Right hindlimb (tissue), 1 donor: ENCODE measurements around the gene EPG5.

Source experiments
- DNase-seq: peaks from one replicate; pipeline ENCODE4 v3.0.0-alpha.2; 2018

EPG5 gene

GRCh38 chr18:45910405-45911023 lies 56.6 kb downstream of the EPG5 start:
- DNase-seq, result peak; percentile 43

- DNase-seq, result no peak
These were observed 65.4 kb downstream of the EPG5 start for GRCh38 chr18:45901654-45902210.

GRCh38 chr18:45900623-45901022 lies 66.5 kb downstream of the EPG5 start:
- no peak for DNase-seq

- DNase-seq, result no peak
These were observed 70.1 kb downstream of the EPG5 start for GRCh38 chr18:45896991-45897390.

GRCh38 chr18:45896452-45896851 lies 70.7 kb downstream of the EPG5 start:
- DNase-seq, result no peak

GRCh38 chr18:45895339-45895738 lies 71.8 kb downstream of the EPG5 start:
- DNase-seq, result no peak

- DNase-seq, result no peak
These were observed 72.3 kb downstream of the EPG5 start for GRCh38 chr18:45894818-45895217.

- no peak for DNase-seq
These were observed 75.3 kb downstream of the EPG5 start for GRCh38 chr18:45891806-45892205.

- DNase-seq, result no peak
These were observed 76.5 kb downstream of the EPG5 start for GRCh38 chr18:45890606-45891005.

GRCh38 chr18:45889419-45890064 lies 77.6 kb downstream of the EPG5 start:
- DNase-seq, result no peak

- no peak for DNase-seq
These were observed 79.5 kb downstream of the EPG5 start for GRCh38 chr18:45887585-45887984.

- DNase-seq, result no peak
These were observed 86.1 kb downstream of the EPG5 start for GRCh38 chr18:45880876-45881558.

- DNase-seq, result peak; percentile 79
These were observed 87.2 kb downstream of the EPG5 start for GRCh38 chr18:45879681-45880655.

- no peak for DNase-seq
These were observed 89.7 kb downstream of the EPG5 start for GRCh38 chr18:45877403-45877802.

GRCh38 chr18:45876161-45876560 lies 91.0 kb downstream of the EPG5 start:
- DNase-seq, result no peak

- no peak for DNase-seq
These were observed 92.5 kb downstream of the EPG5 start for GRCh38 chr18:45874491-45875184.

GRCh38 chr18:45871431-45872084 lies 95.6 kb downstream of the EPG5 start:
- no peak for DNase-seq

GRCh38 chr18:45870419-45870818 lies 96.7 kb downstream of the EPG5 start:
- no peak for DNase-seq

- no peak for DNase-seq
These were observed 101.7 kb downstream of the EPG5 start for GRCh38 chr18:45865466-45865865.

- no peak for DNase-seq
These were observed 103.0 kb downstream of the EPG5 start for GRCh38 chr18:45864081-45864480.

GRCh38 chr18:45863469-45863868 lies 103.7 kb downstream of the EPG5 start:
- no peak for DNase-seq

GRCh38 chr18:45861926-45862325 lies 105.2 kb downstream of the EPG5 start:
- no peak for DNase-seq
